Aorta (tissue), 5 donors: ENCODE results near the gene JADE1. TPM values are rescaled to one million over a fixed set of nuclear protein-coding genes. Genes with fewer than 3 reads are reported as not detected.

Experiments
- ATAC-seq: fragments of 200-7000 bp; cut with Tn5 transposase; one replicate; pipeline ENCODE4 v1.9.1; 2022; ENCODE audit warnings: moderate library complexity; ENCODE audit not compliant: low FRiP score
- DNase-seq, 2 donors: peaks; one replicate each; pipeline ENCODE4 v3.0.0-alpha.2; 2020
- H3K27ac ChIP-seq, 2 donors: one replicate each; pipeline ENCODE4 v1.5.1; 2013; ENCODE audit warnings: low read length in 2 of 2, mild to moderate bottlenecking in 2 of 2, moderate library complexity in 2 of 2, control low read depth in 1 of 2, inconsistent platforms in 1 of 2, low read depth in 1 of 2
- H3K27me3 ChIP-seq, 2 donors: one replicate each; pipeline ENCODE4 v1.6.1; 2013; ENCODE audit warnings: control low read depth in 1 of 2, low read length in 1 of 2, mild to moderate bottlenecking in 1 of 2, moderate library complexity in 1 of 2; ENCODE audit not compliant: insufficient read depth in 2 of 2, control insufficient read depth in 1 of 2
- H3K36me3 ChIP-seq, 2 donors: one replicate each; pipeline ENCODE4 v1.6.1; 2013; ENCODE audit warnings: control low read depth in 1 of 2, low read length in 1 of 2, mild to moderate bottlenecking in 1 of 2; ENCODE audit not compliant: insufficient read depth in 2 of 2, control insufficient read depth in 1 of 2
- H3K4me1 ChIP-seq, 2 donors: one replicate each; pipeline ENCODE4 v1.6.1; 2013; ENCODE audit warnings: low read length in 2 of 2, control low read depth in 1 of 2, mild to moderate bottlenecking in 1 of 2, moderate library complexity in 1 of 2; ENCODE audit not compliant: insufficient read depth in 2 of 2, control insufficient read depth in 1 of 2
- H3K4me3 ChIP-seq, 2 donors: one replicate each; pipeline ENCODE4 v1.5.1; 2013; ENCODE audit warnings: low read length in 2 of 2, control low read depth in 1 of 2, mild to moderate bottlenecking in 1 of 2
- H3K9me3 ChIP-seq: one replicate; pipeline ENCODE4 v1.6.1; 2013; ENCODE audit warnings: mild to moderate bottlenecking, low read length; ENCODE audit not compliant: control insufficient read depth
- WGBS, 2 donors: extraction: QIAGEN DNeasy Blood & Tissue Kit; methylation state at CpG; one replicate each; pipeline ENCODE4 v1.1.7; 2013; 5-methylcytosine and 5-hydroxymethylcytosine counted together
- intact Hi-C, 2 donors: fragments of 100-400 bp; cut with DNase I; formaldehyde crosslinking; loops; one replicate each; pipeline versions ENCODE4 v1.14.2 to v1.15.0; 2022
- polyA plus RNA-seq, 2 donors: library from polyadenylated mRNA; stranded (reverse); fragments of 200-250 nt; gene quantifications; one replicate each; pipeline ENCODE4 v1.2.3, GENCODE V29; 2013
- total RNA-seq, 2 donors: library from RNA; stranded (reverse); fragmentation: NEBNext Ultra II Directional; extraction: Animal tissue kit (Norgen Biotek cat#: 25700); gene quantifications; one replicate each; pipeline ENCODE4 v1.2.1, GENCODE V29; 2021
- donor health status: healthy with polysubstance abuse.
- donor health status: Bipolar disorder and iron deficiency.
- donor health status: DM: no; HTN: no; CAD: no.
- donor health status: DM: no; HTN: no; CAD: no.
- donor health status: DM: yes; HTN: yes; CAD: no.

The JADE1 gene
- total and polyA plus RNA-seq, 4 donors, result 10.6 to 32.8 (median 29.6) TPM

DNA sequence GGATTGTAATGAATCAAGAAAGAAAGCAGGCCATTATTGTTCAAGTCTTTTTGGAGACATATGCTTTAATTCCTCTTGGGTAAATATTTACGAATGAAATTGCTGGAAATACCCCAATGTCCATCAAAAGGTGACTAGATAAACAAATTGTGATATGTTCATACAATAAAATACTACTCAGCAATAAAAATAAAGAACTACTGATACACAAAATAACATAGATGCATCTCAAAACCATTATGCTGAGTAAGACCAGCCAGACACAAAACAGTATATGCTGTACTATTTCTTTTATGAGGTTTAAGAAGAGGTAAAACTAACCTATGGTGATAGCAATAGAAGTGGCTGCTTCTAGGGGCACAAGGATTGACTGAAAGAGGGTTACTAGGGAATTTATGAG lies 28.8 kb upstream of the JADE1 start:
- H3K36me3 ChIP-seq, result no peaks in the 10 kb centered on the region
- WGBS, 2 donors, result 88% methylated on average over 1 of the region's 1 CpG

GRCh38 chr4:128782076-128782715 lies 27.3 kb upstream of the JADE1 start:
- Histone ChIP-seq H3K27me3 (no peaks in the 10 kb centered on the region), H3K27ac (no peak overlapping the region), H3K9me3 (no peaks in the 10 kb centered on the region), H3K4me1 (no peaks in the 10 kb centered on the region), H3K4me3 (no peak overlapping the region), H3K36me3 (no peaks in the 10 kb centered on the region)
- no peak for DNase-seq
- intact Hi-C loops, result no loop called here
- no peak for ATAC-seq
- WGBS, 2 donors, result 84 to 88% methylated on average over 3 of the region's 3 CpGs

More for the DNA sequence above, 28.8 kb upstream of the JADE1 start:
- Histone ChIP-seq H3K9me3 (no peaks in the 10 kb centered on the region), H3K27me3 (no peaks in the 10 kb centered on the region), H3K4me1 (peaks cover 0 to 2% of the 10 kb centered on the region in 2 donors), H3K4me3 (no peak overlapping the region), H3K27ac (no peak overlapping the region)
- ATAC-seq, result no peak
- DNase-seq, result no peak
- intact Hi-C loops, result no loop called here

DNA sequence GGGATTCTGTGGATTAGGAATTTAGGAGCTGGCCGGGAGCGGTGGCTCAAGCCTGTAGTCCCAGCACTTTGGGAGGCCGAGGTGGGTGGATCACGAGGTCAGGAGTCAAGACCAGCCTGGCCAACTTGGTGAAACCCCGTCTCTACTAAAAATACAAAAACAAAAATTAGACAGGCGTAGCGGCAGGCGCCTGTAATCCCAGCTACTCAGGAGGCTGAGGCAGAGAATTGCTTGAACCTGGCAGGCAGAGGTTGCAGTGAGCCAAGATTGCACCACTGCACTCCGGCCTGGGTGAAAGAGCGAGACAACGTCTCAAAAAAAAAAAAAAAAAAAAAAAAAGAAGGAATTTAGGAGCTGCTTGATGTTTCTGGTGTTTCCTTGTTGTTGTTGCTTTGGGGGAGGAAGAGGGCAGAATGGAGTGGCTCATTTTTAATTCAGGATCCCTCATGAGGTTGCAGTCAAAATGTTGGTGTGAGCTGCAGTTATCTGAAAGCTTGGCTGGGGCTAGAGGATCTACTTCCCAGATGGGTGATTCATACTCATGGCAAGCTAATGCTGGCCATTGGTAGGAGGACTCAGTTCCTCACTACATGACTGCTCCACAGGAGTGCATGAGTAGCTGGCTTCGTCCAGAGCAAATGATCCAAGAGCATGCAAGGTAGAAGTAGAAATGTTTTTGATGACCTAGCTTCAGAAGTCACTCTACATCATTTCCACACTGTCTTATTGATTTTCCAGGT lies 26.5 kb upstream of the JADE1 start:
- intact Hi-C loops, result no loop called here
- Histone ChIP-seq H3K36me3 (no peaks in the 10 kb centered on the region), H3K4me3 (no peak overlapping the region), H3K27me3 (no peaks in the 10 kb centered on the region), H3K27ac (no peak overlapping the region), H3K9me3 (no peaks in the 10 kb centered on the region), H3K4me1 (no peaks in the 10 kb centered on the region)
- peak in 1 of 2 donors; percentile 62 for DNase-seq
- peak; percentile 89 for ATAC-seq
- 65 to 71% methylated on average over 12 of the region's 12 CpGs for WGBS, 2 donors

DNA sequence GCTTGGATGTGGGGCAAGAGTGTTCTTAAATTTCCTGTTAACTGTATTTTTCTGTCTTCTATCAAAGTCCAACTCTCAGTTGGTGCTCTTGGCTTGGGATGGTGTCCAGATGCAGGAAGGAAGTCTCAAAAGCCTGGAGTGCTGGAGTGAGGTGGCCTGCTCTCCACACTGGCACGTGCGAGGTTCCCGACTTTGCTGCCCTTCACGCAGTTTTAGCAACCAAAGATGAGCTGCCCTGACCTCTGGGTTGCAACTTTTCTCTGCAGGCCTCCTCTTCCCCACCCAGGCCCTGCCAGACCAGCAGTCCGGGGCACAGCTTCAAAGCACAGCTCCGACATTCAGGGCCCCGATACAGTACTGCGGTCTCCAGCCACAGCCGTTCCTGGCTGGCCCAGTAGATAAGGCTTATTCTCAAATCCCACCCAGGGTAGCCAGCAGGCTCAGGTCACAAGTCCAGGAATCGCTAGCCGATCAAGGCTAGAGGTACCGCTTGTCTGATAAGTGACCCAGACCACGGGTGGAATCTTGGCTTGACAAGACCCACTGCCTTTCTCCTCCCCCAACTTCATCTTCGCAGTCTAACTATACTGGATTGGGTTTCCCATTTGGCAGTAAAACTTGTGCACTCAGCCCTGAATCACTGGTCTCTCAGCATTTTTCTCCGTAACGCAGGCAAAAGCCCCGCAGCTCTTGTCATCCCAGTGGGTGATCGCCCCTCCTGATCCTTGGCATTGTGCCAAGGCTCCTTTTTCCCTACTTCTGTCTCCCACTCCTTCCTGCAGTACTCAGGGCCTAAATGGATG lies 21.8 kb upstream of the JADE1 start:
- intact Hi-C loops, result no loop called here
- ATAC-seq (no peak), DNase-seq (no peak)
- Histone ChIP-seq H3K4me3 (no peak overlapping the region), H3K27ac (no peak overlapping the region), H3K36me3 (no peaks in the 10 kb centered on the region), H3K27me3 (no peaks in the 10 kb centered on the region), H3K4me1 (no peaks in the 10 kb centered on the region), H3K9me3 (no peaks in the 10 kb centered on the region)
- 83 to 84% methylated on average over 18 of the region's 18 CpGs for WGBS, 2 donors

DNA sequence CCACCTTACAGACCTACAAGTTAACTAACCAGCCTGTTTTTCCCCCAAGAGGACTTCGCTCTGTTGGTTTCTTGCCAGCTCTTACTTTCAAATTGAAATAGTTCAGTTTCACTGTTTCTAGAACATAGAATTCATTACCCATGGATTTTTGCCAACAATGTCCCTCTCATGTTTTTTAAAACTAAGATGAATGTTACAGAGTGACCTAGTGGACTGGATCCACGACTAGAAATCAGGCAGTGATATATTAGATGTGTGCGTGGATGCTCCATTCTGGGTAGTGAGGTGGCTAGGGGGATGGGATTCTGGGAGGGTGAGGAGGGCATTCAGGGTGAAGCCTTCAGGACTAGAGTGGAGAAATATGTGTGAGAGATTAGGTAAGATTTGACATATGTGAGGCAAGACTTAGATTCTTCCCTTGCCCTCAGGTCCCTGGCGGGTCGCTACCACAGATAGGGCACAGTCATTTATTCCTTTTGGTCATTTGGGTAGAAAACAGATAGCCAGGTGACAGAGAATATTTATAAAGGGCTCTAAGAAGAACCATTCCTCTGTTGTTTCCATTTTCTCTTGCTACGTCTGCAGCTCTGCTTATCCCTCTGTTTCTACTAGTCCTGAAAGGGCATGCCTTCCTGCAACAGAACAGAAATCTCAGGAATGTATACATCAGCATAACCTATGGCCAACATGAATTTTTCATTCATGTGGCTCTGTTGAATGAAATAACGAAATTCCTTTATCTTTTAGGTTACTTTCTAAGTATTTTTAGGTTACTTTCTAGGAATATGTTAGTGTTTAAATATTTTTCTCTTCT lies 15.4 kb upstream of the JADE1 start:
- intact Hi-C loops, result no loop called here
- Histone ChIP-seq H3K4me3 (no peak overlapping the region), H3K27ac (no peak overlapping the region), H3K4me1 (no peaks in the 10 kb centered on the region), H3K36me3 (no peaks in the 10 kb centered on the region), H3K9me3 (no peaks in the 10 kb centered on the region), H3K27me3 (no peaks in the 10 kb centered on the region)
- ATAC-seq, result no peak
- WGBS, 2 donors, result 63 to 65% methylated on average over 7 of the region's 7 CpGs
- no peak for DNase-seq

- Histone ChIP-seq H3K4me1 (no peaks in the 10 kb centered on the region), H3K27me3 (no peaks in the 10 kb centered on the region), H3K36me3 (no peaks in the 10 kb centered on the region), H3K4me3 (no peak overlapping the region), H3K9me3 (no peaks in the 10 kb centered on the region), H3K27ac (no peak overlapping the region)
- WGBS, 2 donors, result 85 to 90% methylated on average over 3 of the region's 3 CpGs
- intact Hi-C loops, result no loop called here
- DNase-seq (no peak), ATAC-seq (no peak)
These were observed 12.6 kb upstream of the JADE1 start for GRCh38 chr4:128796934-128797333.

DNA sequence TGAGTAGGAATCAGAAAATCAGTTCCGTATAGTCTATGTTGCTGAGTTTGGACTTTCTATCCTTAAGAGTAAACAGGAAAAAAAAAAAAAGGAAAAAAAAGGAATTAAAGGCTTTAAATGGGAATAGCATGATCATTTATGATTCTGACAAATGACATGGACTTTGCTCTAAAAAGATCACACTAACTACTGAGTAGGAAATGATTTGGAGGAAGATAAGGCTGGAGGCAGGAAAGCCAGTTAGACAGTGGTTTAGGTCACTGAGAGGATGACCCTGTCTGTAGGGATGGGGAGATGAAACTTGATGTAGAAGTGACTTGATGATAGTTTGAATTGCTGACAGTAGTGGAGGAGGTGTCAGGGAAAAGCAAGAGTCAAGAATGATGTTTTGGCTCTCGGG lies 9.2 kb upstream of the JADE1 start:
- no peaks in the 10 kb centered on the region for H3K4me1 ChIP-seq

DNA sequence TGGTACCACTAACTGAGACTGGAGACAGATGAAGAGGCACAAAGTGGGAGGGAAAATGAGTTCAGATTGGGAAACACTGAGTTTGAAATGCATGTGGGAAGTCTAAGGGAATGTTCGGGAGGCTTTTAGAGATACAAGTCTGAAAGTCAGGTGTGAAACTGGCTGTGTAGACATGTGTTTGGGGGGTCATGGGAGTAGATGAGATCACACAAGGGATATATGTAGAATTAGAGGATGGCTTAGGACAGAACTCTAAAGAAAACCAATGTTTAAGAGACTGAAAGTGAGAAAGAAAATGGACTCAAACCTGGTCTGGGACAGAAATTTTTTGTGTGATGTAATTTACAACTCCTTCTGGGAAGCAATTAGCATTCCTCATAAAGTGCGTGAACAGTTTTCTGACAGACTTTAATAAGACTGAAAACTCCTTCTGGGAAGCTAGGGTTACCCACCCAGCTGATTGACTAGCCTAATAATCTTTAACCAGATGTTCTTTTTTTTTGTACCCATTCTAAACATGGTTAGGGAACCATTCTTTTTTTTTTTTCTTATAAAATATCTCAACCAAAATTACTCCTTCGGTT lies 8.7 kb upstream of the JADE1 start:
- no peaks in the 10 kb centered on the region for H3K36me3 ChIP-seq
- no peak for ATAC-seq
- H3K9me3 ChIP-seq, result no peaks in the 10 kb centered on the region
- no peak overlapping the region for H3K4me3 ChIP-seq
- no peak for DNase-seq
- H3K27me3 ChIP-seq, result no peaks in the 10 kb centered on the region
- H3K4me1 ChIP-seq, result no peaks in the 10 kb centered on the region
- 83 to 89% methylated on average over 3 of the region's 3 CpGs for WGBS, 2 donors
- intact Hi-C loops, result loop anchor here in 1 of 2 donors (10.0 kb wide), 1 partner anchor 226 kb away; no protein-coding TSS in a partner anchor
- H3K27ac ChIP-seq, result no peak overlapping the region

More for the DNA sequence above, 9.2 kb upstream of the JADE1 start:
- H3K9me3 ChIP-seq, result no peaks in the 10 kb centered on the region
- no peak overlapping the region for H3K4me3 ChIP-seq
- no peak overlapping the region for H3K27ac ChIP-seq
- 81 to 85% methylated on average over 2 of the region's 2 CpGs for WGBS, 2 donors
- H3K36me3 ChIP-seq, result no peaks in the 10 kb centered on the region
- intact Hi-C loops, result loop anchor here in 1 of 2 donors (10.0 kb wide), 1 partner anchor 225 kb away; no protein-coding TSS in a partner anchor
- no peak for ATAC-seq
- H3K27me3 ChIP-seq, result no peaks in the 10 kb centered on the region
- DNase-seq, result no peak
